GM19467 (cell line): ENCODE results near the gene RIN2.
"Not testable (repeated sequence)": the region's sequence is repeated elsewhere in the genome, so short reads cannot be mapped to it uniquely, and the experiment has no call there.

Experiments used
- ATAC-seq: cut with Tn5 transposase; IDR thresholded peaks from one replicate; pipeline ENCODE4 v1.9.1; 2021; ENCODE audit warnings: mild to moderate bottlenecking, moderate library complexity; ENCODE audit not compliant: unreplicated experiment

Gene RIN2

DNA sequence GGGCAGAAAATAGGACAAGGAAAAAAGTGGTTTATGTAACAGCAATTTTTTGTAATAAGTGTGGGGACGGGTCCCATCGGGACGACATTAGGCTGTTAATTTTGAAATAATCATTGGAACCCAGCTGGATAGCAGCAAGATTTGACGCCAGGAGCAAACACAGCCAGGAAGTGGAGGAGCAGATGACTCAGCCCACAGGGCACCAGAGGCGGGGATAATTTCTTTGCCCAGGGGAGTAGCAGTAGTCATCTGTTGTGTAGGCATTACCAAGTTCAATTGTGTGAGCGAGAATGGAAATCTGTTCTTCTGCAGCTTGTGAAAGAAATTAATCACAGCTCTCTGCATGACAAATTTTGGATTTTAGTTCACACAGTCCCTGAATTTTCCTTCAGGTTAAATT lies 22.6 kb upstream of the RIN2 start:
- ATAC-seq, result no peak

DNA sequence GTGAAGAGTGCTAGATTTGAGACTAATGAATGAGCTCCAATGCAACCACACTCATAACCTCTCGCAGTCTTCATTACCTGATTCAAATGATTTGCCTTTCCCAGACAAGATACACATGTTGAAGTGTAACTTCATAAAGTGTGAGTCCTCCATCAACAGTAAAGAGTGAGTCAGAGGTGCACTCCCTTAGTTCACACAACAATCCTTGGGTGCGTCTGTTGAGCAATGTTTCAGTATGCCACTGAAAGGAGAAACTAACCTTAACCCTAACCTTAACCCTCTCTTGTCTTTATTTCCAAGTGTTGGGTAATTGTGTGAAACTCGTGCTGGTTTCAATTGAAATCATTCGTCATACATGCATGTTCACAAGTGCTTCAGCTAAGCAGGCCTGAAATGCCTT lies 21.0 kb upstream of the RIN2 start:
- ATAC-seq, result no peak

DNA sequence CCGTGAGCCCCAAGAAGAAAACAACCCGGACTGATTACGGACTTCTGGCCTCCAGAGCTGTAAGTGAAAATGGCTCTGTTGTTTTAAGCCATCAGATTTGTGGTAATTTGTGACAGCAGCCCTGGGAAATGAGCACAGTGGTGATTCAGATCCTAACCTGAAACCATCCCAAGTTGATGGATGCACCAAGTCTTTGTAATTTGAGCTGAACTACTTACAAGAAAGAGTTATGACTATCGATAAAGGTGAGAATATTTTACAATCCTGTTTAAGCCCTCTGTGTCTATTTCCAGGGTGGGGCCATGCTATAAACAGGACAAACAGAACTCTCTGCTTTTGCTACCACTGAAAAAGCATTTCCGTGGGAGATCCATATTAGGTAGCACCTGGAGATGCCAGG lies 19.1 kb upstream of the RIN2 start:
- ATAC-seq, result no peak

DNA sequence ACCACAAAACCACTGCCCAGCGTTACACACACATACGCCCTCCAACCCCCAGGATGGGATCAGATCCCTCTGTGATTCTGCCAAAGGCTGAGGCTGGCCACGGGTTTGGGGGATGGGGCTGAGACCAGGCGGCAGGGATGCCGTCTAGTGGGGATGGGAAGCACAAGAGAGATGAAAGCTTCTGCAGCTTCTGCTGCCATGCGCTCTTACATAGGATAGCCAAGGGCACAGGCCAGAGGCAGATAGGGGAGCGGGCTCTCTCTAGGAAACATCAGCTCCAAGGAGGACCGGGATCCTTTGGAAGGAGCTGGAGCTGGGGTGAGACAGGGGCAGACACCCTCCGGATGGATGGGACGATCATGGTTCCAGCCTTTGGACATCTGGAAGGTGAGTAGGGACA lies 18.7 kb upstream of the RIN2 start:
- ATAC-seq, result no peak

DNA sequence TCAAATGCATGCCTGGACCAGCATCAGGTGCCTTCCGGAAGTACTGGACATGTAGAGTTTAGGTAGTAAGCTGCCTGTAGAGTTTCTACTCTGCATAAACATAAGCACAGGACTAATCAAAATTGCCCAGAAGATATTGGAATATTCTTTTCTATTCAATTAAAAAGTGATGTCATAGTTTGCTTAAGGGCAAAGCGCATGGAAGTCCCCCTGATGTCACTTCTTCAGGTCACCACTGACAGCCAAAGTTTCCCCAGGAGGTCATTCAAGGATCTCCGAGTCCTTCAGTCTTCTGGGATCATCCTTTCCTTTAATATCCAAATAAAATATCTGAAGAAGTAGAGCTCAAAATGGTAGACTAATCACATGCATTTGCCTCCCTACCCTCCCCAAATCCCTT lies 17.5 kb upstream of the RIN2 start:
- ATAC-seq, result no peak

DNA sequence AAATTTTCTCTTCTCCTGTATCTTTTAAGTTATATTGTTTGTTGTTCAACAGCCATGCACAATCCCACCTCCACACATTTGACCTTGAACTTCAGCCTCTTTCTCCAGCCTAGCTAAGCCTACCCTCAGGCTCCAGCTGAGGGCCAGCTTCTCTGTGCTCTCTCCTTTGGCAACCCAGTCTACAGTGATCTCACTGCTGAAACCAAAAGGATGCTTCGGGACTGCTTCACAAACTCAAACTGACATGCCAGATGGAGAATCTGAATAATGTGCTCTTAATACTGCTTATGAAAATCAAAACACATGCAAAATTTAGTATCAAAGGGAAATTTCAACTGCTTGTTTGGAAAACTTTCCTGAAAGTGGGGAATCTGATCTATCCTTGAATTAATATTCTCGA lies 16.1 kb upstream of the RIN2 start:
- no peak for ATAC-seq

DNA sequence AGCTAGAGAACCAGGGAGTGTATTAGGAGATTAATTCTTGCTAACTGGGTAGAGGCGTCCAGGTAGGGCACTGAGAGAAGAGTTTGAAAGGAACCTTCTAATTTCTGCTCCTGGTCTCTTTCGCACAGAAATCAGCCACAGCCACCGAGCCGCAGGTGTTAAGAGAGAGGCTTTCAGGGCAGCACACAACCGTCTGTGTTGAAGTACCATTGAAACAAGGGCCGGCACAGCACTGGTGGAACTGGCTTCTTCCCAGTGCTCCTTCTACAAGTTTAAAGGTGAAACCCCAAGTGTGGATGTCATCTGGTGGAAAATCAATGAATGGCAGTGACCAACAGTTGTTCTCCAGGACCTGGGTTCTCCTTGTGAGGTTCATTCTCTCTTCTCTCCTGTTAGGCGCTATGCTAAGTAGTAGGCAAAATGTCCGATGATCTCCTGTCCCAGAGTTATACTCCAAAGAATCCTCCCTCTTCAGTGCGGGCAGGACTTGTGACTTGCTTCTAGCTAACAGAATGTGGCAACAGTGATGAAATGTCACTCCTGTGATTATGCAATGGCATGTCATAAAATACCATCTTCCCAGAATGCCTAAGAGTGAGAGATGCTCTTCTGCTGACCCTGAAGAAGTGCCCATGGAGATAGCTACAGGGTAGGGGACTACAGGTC lies 15.0 kb upstream of the RIN2 start:
- no peak for ATAC-seq

DNA sequence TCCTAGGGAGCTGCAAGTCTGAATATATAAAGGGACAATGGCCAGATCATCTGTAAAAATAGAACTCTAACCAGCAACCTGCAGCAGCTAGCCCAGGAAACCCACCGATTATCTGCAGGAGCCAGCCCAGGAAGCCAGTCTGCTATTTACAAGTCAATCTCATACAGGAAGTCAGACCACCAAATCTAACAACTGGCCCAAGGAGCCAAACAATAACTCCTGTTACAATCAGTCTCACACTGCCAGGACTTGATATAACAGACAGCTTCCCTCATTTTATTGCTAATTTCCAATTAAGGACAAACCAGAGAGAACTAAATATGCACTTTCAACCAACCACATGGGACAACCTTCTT lies 14.4 kb upstream of the RIN2 start:
- ATAC-seq, result no peak

DNA sequence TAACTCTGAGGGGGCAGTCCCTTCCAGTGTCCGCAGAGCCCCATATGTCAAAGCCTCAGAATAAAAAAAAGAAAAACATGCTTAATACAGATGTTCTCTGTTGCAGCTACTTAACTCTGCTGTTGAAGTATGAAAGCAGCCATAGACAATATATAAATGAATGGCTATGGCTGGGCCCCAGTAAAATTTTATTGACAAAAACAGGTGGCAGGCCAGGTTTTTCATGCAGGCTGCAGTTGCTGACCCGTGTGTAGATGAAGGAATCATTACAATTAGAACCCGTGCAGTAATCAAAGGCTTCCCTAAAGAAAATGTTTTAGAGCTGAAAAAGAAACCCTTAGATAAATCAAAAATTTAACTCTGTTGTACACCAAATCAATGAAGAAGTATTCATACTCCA lies 13.0 kb upstream of the RIN2 start:
- no peak for ATAC-seq

DNA sequence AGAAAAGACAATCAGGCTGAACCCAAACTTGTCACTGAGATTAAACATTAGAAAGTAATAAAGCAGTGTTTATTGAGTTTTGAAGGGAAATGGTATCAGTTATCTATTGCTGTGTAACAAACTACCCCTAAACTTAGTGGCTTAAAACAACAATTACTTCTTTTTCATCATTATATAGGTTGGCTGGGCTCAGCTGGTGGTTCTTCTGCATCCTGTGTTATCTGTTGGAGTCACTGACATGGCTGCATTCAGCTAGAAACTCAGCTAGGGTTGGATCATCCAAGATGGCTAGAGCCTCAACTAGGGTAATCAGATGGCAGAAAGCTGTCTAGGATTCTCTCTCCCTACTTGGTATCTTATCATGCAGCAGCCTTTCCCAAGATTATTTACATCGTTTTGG lies 12.5 kb upstream of the RIN2 start:
- no peak for ATAC-seq

DNA sequence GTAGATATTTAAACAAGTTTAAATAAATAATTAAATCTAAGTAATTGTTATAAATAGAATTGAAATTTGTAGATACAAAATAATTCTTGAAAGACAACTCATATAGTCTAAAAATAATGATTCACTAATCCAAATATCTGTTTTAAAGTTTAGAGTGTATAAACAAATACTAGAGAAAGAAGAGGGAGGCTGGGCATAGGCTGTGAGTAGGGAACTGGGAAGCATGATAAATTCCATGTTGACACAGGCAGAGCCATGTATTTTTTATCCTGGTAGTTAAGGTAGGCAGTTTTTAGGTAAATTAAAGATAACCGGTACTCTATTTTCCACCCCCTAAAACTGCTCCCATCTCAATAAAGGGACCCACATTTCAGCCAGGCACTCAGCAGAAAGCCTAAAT lies 11.7 kb upstream of the RIN2 start:
- no peak for ATAC-seq

DNA sequence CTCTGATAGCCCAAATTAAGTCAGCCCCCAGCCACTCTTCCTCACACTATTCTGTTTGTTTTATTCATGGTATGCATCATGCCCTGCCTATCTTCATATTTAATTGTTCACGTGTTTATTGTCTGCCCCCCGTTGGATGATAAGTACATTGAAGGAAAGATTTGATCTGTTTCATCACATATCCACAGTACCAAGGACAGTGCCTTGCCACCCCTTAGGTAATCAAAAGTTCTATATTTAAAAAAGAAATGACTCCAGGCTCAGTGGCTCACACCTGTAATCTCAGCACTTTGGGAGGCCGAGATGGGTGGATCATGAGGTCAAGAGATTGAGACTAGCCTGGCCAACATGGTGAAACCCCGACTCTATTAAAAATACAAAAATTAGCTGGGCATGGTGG lies 10.2 kb upstream of the RIN2 start:
- no peak for ATAC-seq

DNA sequence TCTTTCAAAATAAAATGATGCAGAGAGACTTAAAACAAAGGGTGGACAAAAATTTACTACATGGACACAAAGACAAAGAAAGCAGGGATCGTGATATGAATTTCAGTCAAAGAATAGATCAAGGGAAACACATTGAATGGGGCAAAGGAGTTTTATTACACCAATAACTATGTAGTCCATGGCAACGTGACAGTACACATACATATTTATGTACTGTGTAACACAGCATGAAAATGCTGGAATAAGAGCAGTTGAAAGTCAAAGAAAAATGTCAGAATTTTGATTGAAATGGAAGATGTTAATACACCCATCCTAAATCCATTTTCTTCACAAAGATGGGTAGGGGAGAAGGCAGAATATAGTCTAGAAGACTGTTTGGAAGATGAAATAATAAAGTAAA lies 9.4 kb upstream of the RIN2 start:
- ATAC-seq, result no peak

DNA sequence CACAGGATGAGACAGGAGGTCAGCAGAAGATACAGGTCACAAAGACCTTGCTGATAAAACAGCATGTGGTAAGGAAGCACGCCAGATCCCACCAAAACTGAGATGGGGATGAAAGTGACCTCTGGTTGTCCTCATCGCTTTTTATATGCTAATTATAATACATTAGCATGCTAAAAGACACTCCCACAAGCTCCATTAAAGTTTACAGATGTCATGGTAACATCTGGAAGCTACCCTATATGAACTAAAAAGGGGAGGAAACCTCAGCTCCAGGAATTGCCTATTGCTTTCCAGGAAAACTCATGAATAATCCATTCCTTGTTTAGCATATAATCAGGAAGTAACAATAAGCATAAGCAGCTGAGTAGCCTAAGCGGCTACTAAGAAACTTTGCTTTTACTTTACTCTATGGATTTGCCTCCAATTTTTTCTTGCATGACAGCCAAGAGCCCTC lies 8.4 kb upstream of the RIN2 start:
- ATAC-seq, result no peak

DNA sequence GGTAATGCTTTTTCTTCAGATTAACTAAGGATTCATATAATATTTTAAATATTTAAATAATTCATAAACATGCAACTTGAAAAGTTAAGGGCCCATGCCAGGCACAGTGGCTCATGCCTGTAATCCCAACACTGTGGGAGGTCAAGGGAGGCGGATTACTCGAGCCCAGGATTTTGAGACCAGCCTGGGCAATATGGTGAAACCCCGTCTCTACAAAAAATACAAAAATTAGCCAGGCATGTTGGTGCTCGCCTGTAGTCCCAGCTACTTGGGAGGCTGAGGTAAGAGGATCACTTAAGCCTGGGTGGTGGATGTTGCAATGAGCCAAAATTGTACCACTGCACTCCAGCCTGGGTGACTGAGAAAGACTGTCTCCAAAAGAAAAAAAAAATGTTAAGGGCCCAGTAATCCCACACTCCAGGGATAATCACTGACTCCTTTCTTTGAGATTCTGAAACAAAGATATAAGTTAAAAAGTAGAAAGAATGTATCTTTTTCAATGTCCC lies 7.9 kb upstream of the RIN2 start:
- no peak for ATAC-seq

DNA sequence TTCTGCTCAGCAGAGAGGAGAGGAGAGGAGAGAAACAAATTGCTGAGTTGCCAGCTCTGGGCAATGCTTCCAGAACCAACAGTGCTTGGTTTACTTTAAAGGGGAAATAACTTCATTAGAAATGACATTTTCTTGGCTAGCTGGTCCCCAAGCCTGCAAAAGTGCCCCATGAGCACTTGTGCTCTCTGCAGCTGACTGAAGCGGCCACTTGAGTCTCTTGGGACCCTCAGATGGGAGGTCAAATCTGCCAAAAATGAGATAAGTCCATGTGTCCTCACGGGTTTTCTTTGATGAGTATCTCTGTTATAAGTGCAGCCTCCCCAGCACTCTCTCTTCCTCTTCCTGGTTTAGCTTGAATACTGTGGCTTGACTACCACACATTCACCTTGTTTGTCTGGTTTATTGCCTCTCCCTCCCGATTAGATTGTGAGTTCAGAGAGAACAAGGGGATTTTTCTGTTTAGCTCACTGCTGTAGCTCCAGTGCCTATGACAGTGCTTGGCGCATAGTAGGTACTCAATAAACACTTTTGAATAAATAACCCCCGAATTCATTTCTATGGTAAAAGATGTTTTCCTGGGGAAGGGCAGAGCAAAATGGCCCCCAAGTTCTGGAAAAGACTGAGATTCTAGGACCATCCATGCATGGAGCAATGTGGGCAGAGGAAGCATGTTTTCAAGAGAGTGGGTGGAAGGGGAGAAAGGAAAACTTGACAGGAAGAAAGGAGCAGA lies 7.0 kb upstream of the RIN2 start:
- ATAC-seq, result no peak

DNA sequence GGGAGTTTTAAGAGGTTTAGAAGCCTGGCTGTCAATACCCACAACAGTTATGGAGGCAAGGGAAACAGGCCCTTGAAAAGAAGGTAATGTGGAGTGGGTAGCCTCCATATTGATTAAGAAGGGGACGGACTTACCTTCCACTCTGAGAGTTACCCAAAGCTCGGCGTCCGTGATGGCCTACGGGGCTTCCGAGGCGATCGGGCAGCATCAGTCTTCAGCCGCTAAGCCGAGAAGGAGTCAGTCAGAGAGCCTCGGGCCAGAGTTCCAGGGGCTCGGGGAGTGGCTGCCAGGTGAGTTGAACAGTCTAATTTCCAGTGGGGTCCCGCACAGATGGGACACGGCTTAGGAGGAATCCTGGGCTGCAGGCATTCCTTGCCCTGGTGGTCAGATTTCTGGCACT lies 3.9 kb upstream of the RIN2 start:
- not testable (repeated sequence) for ATAC-seq

DNA sequence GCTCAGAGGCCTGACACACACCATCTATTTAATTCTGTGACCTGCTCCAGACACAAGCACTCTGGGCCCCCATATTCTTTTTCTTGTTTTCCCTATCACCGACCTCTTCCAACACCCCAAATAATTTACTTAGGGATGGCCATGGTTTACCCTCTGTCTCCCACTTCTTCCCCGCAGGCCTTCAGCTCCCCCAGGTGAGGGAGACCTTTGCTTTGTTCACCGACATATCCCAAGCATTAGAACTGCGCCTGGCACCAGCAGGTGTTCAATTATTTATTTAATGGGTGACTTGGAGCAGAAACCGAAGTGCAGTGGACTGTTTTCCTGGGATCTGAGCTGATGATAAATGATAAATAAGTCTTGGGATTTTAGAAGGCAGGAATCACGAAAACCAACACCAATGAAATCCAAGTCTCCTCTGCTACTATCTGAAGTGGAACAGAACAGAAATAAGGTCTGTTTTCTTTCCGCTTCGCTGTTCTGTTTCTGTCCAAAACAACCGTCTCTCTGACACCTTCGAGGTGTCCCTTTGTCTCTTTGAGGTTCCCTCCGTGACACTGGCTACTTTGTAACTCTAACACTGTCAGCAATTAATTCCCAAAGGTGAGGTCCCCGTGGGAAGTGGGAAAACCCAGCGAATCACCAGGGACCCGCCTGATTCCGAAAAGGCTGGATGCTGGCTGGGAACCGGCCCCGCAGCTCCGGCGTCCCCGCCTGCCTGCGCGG lies 1.1 kb upstream of the RIN2 start:
- ATAC-seq, result no peak

DNA sequence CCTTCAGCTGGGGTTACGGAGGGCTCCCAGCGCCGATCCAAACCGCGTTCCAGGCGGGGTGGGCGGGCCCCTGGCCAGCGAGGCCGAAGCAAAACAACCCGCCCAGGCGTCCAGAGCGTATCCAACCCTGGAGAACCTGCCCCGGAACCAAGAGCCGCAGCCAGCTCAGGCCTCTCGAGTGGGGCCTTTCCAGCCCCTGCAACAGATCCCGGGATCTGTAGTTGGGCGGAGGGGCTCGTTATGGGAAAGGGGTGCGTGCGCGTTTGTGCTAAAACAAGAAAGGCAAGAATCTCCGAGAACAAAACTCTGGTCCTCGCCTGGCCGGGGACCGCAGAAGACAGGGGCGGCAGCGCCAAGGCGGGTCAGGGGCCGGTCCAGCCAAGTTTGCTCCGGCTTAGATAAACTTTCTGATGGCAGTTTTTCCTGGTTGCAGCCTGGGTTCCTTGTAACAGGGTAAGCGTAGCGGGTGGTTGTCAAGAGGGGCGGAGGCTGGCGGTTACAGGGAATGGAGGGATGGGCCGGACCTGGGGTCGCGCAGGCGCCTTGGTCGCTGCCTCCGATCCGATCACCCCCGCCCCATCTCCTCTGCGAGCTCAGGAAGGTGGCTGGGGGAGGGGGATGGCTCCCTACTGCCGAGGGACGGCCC lies 448 bp upstream of the RIN2 start:
- ATAC-seq, result no peak

DNA sequence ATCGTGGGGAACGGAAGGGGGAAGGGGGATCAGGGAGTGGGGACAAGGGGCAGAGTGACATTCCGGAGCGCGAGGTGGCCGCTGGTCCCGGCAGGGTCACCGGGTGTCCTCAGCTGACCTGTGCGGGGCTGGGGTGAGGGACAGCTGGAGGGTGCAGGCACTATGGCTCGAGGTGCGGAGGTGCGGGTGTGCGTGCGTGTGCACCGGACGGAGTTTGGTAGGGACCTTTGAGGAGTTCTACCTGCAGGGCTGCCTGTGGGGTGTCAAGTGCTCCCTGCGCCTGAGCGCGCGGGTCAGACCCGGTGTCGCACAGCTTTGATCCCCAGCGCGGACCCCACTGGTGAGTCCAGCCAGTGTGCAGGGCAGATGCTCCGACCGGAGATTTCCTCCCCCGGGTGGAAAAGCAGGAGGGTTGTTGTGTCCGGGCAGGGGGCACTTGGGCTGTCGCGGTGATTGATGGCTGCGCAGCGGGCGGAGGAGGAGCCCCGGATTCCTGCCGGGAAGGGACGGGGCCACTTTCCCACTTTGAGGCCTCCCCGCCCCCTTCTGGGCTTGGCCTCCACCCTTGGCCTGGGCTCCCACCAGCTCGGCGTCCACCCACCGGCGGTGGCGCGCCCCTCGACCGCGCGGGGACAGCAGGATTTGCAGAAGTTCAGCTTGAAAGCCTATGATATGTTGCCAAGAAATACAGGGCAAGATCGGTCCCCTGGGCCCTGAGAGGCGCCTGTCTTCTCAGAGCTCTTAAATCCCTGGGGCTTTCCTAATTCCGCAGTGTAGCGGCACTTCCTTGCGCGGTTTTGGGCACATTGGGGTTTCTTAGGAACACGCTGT lies 658 bp downstream of the RIN2 start:
- ATAC-seq, result no peak

DNA sequence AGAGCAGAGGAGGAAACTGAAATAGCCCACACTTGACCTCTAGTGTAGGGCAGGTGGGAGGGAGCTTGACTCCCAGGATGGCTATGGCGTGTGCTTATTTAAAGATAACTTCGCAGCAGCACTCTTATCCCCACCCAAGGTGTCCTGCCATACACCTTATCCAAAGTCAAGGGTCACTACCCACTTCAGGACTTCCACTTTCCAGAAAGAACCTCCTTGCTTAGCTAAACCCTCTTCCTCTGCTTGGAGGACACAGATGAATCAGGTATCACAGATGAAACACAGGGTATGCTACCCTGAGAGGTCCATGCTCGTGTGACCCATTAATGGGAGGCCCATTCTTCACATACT lies 2.3 kb downstream of the RIN2 start:
- no peak for ATAC-seq
